PFSK-1 (cell line): ENCODE results near the gene KRTAP4-6.

Experiments
- TAF1 ChIP-seq: IDR thresholded peaks from 2 replicates; pipeline ENCODE4 v1.6.1; 2012; ENCODE audit warnings: low read length, control low read depth, borderline replicate concordance; ENCODE audit not compliant: insufficient read depth
- TF ChIP-seq, protein P1 (sequence below), 2 experiments: IDR thresholded peaks; 2 replicates each; pipeline versions ENCODE4 v1.6.1 to v1.8.0; 2011 to 2012; ENCODE audit warnings: low read depth in 2 of 2, low read length in 2 of 2, control low read depth in 1 of 2, inconsistent platforms in 1 of 2, mild to moderate bottlenecking in 1 of 2, moderate library complexity in 1 of 2; ENCODE audit not compliant: insufficient read depth in 1 of 2

DNA sequence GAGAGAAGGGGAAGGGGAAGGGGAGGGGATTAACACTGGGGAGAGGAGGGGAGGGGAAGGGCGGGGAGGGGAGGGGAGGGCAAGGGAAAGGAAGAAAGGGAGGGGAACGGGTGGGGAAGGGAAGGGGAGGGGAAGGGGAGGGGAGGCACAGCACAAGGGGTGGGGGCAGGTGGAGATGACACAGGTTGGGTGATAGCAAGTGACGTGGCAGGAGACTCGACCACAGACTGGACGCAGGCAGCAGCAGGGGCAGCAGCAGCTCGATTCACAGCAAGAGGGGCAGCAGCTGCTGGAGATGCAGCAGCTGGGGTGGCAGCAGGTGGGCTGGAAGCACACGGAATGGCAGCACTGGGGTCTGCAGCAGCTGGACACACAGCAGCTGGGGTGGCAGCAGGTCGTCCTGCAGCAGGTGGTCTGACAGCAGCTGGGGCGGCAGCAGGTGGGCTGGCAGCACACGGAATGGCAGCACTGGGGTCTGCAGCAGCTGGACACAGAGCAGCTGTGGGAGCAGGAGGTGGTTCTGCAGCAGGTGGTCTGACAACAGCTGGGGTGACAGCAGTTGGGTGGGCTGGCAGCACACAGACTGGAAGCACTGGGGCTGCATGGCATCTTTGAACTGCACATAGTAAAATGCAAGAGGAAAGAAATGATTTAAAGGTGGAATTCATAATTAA, 38.6 kb downstream of the KRTAP4-6 start, which contains the start of gene KRTAP4-16:
- TF ChIP-seq, protein P1, sequence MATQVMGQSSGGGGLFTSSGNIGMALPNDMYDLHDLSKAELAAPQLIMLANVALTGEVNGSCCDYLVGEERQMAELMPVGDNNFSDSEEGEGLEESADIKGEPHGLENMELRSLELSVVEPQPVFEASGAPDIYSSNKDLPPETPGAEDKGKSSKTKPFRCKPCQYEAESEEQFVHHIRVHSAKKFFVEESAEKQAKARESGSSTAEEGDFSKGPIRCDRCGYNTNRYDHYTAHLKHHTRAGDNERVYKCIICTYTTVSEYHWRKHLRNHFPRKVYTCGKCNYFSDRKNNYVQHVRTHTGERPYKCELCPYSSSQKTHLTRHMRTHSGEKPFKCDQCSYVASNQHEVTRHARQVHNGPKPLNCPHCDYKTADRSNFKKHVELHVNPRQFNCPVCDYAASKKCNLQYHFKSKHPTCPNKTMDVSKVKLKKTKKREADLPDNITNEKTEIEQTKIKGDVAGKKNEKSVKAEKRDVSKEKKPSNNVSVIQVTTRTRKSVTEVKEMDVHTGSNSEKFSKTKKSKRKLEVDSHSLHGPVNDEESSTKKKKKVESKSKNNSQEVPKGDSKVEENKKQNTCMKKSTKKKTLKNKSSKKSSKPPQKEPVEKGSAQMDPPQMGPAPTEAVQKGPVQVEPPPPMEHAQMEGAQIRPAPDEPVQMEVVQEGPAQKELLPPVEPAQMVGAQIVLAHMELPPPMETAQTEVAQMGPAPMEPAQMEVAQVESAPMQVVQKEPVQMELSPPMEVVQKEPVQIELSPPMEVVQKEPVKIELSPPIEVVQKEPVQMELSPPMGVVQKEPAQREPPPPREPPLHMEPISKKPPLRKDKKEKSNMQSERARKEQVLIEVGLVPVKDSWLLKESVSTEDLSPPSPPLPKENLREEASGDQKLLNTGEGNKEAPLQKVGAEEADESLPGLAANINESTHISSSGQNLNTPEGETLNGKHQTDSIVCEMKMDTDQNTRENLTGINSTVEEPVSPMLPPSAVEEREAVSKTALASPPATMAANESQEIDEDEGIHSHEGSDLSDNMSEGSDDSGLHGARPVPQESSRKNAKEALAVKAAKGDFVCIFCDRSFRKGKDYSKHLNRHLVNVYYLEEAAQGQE (IDR thresholded peaks at IDR 0.05; ENCODE audit: insufficient read depth in 1 of 2, low read depth in 2 of 2, low read length in 2 of 2): no peak
- no peak for TF ChIP-seq TAF1
